Lower leg skin (tissue), 3 donors: ENCODE results near the gene FBXO7.

Source experiments
- CTCF ChIP-seq, 3 donors: fragments of 450-650 bp; IDR thresholded peaks; one replicate each; pipeline ENCODE4 v1.5.1; 2016; ENCODE audit warnings: antibody characterized with exemption in 3 of 3, mild to moderate bottlenecking in 3 of 3, moderate library complexity in 2 of 3
- POLR2A ChIP-seq, 2 donors: fragments of 450-650 bp; IDR thresholded peaks; one replicate each; pipeline ENCODE4 v1.6.1; 2016 to 2017; ENCODE audit warnings: antibody characterized with exemption in 2 of 2, mild to moderate bottlenecking in 1 of 2, moderate library complexity in 1 of 2

DNA sequence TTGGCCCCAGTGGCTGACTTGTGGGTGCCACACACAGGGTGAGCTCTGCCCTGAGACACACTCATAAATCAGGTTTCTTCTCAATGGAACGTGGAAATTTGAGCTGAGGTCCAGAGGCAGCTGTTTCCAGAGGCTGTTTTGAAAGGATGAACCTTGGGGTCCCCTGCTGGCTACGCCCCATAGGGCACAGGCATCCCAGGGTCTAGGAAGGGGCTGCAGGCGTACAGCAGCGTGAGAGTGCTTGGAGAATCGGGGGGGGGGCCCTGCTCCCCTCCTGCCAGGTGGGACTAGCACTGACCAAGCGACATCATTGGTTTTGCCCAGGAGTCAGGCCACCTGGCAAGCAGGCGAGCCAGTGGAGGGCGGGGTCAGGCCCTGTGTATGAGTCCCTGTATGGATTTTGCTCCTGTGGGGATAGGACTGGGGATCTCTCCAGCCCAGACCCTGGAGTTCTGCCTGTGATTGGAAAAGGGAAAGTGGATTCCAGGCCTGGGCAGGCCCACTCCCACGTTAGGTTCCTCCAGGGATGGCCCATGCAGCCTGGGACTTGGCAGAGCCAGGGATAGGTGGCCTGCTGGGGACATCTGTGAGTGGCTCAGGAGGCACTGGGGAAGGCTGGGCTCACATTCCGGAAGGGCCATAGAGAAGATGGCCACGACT is 61.0 kb downstream of the FBXO7 start:
- TF ChIP-seq CTCF (IDR thresholded peaks at IDR 0.05) (no peak), POLR2A (IDR thresholded peaks at IDR 0.05) (no peak)
